ENCODE measurements around the gene CENPU. TPM values are rescaled to one million over a fixed set of nuclear protein-coding genes. Genes with fewer than 3 reads are reported as not detected.
"Not testable (repeated sequence)": the region's sequence is repeated elsewhere in the genome, so short reads cannot be mapped to it uniquely, and the experiment has no call there.

Gene CENPU
- total RNA-seq, 1 donor from 2014 or later: 28.2 TPM

DNA sequence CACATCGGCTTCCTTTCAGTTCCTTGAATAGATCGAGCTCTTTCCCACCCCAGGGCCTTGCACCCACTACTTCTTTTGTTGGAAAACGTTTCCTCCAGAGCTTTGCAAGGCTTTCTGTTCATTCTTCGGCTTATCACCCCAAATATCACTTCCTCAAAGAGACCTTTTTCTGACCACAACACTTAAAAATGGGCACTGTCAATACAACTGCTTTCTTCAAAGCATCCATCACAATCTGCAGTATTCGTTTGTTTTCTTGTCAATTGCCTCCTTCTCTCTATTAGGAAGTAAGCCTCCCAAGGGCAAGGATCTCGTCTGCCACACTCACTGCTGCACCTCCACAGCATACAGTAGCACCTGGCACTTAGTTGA is 17.7 kb upstream of the CENPU start:
- DNase-seq: no peak

DNA sequence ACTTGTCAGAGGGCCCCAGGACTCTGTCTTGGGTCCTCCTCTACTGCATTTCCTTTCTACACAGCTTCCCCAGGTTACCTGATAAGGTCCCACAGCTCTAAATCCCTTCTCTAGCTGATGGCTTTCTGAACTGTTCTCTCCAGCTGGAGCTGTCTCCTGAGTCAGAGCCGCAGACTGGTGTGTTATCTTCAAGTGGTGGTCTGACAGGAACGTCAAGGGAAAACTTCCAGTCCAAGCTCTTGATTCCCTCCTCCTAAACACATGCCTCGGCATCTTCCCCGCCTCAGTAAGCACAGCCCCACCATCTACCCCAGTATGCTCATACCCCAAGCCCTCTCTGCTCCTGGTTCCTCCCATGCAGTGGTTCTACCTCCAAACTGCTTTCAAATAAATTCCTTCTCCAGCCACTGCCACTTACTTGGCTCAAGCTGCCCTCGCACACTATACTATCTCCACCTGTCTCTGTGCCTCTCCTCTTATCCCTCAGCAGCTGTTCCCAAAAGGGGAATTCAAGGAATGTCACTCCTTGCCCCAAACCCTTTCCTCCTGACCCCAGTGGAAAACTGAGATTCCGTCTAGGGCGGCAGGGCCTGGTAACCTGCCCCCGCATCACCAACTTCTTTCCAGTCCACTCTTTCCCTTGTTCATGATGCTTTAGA is 17.2 kb upstream of the CENPU start:
- DNase-seq: peak; percentile 64

DNA sequence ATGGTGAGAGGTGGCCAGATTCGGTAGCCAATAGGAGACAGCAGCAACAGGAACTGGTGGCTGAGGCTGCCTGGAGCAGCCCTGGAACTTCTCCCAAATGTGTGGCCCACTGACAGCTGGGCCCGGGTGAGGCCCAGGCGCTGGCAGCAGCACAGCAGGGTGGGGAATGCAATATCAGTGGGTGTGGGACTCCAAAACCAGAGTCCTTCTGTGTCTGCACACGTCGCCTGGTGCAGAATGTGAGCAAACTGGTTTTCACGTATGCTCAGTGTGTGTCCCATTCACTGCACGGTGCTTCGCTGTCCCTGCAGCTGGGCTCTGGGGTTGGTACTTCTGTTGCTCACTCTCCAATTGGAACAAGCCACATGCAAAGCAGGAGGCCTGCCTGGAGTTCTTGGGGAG is 14.4 kb upstream of the CENPU start:
- peak; percentile 93 for DNase-seq

DNA sequence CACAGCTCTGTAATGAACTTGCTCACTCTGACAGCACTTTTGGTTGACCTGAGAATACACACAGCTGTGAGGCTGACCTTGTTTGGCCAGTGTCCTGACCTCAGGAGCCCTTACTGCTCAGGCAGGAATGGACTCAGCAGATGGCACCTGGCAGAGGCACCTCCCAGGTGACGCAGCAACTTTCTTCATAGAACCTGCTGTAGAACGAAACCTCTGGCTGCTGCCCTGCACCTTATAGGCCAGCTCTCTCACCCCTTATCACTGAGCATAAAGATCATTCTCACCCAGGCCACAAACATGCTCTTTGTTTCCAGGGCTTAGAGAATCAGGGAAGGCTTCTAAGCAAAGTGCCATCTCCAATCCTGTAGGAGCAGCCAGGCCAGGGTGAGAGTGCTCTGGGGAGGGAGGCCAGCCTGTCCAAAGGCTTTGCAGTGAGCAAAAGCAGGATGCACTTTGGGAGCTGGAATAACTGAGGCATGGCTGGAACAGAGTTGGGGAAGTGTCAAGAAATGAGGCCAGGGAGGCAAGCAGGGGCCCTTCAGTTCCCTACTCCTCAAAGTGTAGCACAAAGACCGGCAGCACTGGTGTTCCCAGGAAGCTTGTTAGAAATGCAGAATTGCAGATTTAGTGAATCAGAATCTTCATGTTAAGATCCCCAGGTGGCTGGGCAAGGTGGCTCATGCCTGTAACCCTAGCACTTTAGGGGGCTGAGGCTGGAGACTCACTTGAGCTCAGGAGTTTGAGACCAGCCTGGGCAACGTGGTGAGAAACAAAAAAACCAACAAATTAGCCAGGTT is 13.3 kb upstream of the CENPU start:
- DNase-seq: no peak

DNA sequence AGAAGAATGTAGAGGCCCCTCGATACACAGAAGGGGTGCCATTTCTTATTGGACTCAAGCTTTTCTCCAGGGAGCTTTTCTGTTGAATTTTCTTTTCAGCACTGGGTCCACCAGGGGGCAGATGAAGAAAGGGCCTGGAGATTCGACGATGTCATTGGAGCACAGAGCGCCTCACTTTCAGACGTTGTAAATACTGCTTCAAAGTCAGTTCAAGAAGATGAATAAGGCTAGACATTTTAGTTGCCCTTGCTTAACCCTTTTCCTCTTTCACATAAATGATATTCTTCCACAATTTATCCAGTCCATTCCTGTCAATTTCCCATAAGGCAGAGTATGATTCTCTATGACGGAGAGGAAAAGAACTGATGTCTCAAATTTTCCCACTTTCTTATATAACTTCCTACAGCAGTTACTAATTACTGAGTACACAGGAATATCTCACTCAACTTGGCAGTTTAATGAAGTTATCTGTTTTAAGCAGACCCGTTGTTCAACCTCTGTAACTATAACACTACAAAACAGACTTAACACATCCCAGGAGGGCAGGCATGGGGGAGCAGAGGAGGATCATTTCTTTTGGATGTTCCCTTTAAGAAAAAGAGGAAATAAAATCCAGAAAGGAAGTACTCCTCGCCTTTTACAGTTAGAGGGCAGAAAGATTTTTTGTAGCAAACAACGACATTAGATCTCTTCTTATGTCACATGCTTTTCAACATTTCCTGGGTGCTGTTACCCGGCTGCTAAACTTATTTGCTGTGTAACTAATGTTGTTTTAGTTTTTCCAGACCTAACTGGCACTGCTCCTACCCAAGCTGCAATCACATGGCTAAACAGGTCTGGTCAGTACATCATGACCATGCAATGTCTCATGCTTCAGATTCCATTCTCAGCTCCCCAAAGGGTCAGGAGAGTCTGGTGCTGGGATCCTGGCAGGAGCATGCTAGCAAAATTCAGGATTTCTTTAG is 12.2 kb upstream of the CENPU start:
- DNase-seq: peak; percentile 91

DNA sequence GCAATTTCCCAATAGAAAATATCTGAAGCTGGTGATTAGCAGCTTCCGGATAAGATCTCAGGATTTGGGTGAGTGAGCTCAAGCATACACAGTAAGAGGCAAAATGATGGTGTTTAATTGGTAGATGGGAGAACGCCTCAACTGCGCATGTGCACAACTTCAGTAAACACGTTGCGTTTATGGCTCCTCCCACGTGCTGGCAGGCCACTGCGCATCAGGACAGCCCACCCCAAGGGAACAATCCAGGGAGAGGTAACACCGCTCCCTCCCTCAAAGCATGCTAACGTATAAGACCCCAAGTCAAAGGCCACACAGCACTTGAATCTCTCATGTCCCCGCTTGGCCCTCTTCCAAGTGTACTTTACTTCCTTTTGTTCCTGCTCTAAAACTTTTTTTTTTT is 10.3 kb upstream of the CENPU start:
- DNase-seq: no peak

DNA sequence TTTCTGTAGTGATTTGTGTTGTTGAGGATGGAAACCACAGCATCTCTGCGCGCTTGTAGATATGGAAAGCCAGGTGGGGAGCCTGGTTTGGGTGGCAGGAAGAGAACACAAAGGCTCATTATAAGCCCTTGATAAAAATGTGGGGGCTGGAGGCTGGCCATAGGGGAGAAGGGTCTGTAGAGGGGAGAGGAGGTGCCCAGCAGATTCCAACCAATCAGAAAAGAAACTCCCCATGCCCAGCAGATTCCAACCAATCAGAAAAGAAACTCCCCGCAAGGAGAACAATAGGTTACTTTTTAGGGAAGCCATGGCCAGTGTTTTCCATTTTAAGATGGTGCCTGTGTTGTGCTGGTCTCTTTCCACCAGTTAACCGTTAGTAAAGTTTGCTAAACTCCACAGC is 9.8 kb upstream of the CENPU start:
- DNase-seq: no peak

DNA sequence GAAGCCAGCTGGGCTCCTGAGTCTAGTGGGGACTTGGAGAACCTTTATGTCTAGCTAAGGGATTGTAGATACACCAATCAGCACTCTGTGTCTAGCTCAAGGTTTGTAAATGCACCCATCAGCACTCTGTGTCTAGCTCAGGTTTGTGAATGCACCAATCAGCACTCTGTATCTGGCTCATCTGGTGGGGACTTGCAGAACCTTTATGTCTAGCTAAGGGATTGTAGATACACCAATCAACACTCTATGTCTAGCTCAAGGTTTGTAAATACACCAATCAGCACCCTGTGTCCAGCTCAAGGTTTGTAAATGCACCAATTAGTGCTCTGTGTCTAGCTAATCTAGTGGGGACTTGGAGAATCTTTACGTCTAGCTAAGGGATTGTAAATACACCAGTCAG is 7.8 kb upstream of the CENPU start:
- DNase-seq: not testable (repeated sequence)

DNA sequence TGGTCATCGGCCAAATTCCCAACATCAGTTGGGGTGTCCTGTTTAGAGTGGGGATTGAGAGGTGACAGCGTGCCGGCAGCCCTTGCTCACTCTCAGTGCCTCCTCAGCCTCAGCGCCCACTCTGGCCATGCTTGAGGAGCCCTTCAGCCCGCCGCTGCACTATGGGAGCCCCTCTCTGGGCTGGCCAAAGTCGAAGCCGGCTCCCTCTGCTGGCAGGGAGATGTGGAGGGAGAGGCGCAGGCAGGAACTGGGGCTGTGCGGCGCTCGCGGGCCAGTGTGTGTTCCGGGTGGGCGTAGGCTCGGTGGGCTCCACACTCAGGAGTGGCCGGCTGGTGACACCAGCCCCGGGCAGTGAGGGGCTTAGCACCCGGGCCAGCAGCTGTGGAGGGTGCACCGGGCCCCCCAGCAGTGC is 7.1 kb upstream of the CENPU start:
- no peak for DNase-seq

DNA sequence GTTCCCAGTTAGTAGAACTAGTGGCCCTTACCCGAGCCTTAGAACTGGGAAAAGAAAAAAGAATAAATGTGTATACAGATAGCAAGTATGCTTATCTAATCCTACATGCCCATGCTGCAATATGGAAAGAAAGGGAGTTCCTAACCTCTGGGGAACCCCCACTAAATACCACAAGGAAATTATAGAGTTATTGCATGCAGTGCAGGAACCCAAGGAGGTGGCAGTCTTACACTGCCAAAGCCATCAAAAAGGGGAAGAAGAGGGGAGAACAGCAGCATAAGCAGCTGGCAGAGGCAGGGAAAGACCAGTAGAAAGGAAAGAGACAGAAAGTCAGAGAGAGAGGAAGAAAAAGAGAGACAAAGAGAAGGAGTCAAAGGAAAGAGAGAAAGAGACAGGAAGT is 5.7 kb upstream of the CENPU start:
- not testable (repeated sequence) for DNase-seq

DNA sequence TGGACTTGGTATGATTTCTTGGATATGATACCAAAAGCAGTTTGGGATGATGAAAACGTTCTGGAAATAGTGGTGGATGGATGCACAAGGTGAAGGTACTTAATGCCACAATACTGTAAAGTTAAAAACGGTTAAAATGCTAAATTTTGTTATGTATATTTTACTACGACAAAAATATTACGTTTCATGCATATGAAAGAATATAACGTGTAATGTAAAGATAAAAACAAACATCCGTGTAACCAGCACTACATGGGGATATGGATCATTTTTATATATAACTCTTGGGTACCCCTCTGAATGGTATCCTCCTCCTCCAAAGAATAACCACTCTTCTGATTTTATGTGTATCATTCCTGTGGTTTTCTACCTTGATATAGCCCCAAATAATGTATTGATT is 862 bp upstream of the CENPU start:
- DNase-seq: no peak

DNA sequence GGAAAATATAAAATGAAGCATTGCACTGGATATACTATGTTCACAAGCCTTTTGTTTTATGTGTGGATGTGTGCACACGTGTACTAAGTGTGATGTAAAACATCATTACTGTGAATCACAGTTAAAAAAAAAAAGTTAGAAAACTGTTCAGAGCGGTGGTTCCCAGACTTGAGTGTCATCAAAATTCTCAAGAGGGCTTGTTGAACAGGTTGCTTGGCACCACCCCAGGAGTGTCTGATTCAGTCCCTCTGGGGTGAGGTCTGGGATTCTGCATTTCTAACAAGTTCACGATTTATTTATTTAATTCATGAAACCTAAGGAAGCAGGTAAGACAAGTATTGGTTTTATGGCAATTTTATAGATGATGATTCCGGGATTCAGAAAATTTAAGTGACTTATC is 1.8 kb downstream of the CENPU start:
- no peak for DNase-seq

DNA sequence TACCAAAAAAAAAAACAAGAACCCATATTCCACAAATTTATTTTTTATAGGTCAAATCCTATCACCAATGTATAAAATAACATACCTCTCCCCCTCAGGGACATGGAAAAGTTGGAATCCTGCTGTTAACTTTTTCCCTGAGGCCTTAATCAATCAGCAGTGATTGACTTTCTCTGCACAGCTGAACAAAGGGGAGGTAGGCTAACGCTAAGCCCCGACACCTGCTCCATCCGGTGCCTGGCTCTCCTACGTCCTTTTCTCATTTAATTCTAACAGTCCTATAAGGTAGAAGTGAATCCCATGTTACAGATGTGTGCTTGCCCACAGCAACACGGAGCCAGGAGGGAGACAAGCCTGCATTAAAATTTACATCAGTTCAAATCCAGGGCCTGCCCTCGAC is 2.8 kb downstream of the CENPU start:
- no peak for DNase-seq

DNA sequence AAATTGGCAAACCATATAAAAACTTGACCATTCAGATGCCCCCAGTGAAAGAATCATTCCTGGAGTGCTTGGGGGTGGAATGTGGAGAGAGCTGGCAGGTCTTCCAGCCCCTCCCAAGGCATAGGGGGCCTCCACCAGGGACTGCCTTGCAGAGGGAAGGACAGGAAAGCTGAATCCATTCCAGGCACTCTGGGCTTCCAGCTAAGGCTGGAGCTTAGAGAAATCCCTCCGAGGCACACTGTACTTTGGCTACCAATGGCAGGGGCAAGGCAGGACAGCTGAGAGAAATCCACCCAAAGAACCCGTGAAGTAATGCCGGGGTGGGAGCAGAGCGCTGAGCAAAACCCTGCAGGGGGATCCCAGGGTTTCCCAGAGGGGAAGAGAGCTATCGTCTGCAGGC is 4.0 kb downstream of the CENPU start:
- peak; percentile 46 for DNase-seq

DNA sequence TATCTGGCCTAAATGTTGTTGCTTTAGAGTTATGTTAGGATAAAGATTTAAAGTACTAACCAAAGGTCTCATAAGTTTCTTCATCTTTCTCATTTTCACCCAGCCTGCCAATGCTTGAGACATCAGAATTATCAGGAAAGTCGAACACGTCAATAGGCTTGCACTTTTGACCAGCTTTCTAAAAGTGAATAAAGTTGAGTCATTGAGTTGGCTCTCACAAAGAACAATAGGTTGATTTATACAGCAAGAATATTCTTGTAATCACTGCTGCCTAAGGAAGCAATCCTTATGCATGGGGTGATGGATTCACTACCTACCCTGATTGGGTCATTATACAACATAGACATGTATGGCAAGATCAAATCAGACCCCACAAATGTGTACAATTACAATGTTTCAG is 5.0 kb downstream of the CENPU start:
- no peak for DNase-seq

DNA sequence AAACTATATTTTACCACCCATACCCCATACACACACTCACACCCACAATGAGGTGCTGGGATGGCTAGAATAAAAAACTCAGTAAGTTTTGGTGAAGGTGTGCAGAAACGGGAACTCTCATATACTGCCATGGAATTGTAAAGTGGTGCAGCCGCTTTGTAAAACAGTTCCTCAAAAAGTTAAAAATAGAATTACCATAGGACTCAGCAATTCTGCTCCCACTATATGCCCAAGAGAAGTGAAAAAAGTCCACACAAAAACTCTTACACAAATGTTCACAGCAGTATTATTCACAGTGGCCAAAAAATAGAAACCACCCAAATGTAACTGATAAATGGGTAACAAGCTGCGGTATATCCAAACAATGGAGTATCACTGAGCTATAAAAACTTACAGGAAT is 6.5 kb downstream of the CENPU start:
- DNase-seq: no peak

DNA sequence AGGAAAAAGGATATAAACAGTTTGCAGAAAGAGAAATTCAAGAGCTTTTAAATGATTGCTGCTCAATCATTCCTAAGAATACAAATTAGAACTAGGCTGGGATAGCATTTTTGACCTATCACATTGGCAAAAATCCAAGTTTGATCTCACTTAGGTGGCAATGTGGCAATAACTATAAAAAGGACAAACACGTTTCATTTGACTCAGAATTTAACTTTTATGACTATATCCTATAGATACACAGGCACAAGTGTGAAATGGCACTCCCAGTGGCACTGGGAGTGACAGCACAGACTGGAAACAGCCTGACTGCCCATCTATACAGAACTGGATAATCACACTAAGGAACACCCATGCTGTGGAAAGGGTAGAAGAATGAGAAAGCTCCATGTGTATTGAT is 11.1 kb downstream of the CENPU start:
- DNase-seq: no peak

DNA sequence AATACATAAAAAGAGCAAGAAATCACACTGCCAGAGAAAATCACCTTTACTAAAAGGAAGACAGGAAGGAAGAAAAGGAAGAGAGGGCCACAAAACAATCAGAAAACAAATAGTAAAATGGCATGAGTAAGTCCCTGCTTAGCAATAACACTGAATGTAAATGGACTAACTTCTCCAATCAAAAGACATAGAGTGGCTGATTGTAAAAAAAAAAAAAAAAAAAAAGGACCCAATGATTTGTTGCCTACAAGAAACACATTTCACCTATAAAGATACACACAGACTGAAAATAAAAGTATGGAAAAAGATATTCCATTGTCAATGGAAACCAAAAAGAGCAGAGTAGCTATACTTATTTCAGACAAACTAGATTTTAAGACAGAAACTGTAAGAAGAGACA is 12.6 kb downstream of the CENPU start:
- DNase-seq: no peak

DNA sequence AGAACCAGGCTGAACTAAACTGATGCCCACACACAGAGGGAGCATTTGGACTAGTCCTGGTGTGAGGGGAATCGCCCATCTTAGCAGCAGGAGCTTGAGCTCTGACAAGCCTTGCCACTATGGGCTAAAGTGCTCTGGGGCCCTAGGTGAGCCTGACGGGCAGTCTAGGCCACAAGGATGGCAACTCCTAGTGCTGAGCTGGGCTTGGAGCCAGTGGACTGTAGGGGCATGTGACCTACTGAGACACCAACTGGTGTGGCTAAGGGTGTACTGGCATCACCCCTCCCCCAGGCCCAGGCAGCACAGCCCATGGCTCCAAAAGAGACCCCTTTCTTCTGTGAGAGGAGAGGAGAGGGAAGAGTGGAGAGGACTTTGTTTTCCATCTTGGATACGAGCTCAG is 14.5 kb downstream of the CENPU start:
- no peak for DNase-seq

DNA sequence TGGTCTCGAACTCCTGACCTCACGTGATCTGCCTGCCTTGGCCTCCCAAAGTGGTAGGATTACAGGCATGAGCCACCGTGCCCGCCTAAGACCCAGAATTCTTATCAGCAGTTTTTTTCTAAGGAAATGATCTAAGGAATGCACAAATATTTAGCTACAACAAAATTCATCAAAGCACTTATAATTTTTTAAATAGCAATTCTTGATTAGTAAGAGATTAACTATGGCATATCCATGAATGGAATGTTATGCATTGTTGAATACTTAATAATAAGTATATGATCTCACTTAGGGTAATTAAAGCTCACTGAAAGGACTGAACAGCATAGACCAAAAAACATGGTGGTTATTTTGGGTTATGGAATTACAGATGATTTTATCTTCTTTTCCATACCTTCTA is 18.4 kb downstream of the CENPU start:
- DNase-seq: no peak

DNA sequence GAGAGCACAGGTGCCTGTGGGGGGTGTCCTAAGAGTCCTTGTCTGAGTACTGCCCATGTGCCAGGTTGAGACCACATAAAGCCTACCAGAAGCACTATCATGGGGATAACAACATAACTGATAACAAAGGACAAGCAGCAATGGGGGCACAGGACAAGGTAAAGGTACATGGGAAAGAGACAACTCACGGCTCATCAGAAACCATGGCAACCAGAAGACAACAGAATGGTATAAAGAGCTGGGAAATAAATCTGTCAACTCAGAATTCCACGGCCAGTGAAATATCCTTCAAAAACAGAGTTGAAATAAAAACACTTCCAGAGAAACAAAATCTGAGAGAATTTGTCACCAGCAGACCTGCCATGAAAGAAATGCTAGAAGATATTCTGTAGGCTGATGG is 20.0 kb downstream of the CENPU start:
- no peak for DNase-seq

DNA sequence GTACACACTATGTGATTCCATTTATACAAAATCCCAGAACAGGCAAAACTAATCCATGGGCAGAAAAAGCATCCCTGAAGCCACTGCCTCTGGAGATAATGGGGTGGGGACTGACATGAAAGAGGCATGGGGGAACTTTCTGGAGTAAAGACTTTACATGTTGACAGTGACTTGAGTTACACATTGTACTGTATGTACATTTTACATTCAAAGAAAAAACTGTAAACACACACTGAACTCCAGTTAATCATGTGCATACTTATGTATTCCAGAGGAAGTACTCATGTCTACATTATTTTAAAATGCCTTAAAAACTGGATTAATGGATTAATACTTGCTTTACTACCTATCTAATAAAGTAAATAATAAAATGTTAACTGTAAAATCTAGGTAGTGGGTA is 21.6 kb downstream of the CENPU start:
- DNase-seq: no peak

DNA sequence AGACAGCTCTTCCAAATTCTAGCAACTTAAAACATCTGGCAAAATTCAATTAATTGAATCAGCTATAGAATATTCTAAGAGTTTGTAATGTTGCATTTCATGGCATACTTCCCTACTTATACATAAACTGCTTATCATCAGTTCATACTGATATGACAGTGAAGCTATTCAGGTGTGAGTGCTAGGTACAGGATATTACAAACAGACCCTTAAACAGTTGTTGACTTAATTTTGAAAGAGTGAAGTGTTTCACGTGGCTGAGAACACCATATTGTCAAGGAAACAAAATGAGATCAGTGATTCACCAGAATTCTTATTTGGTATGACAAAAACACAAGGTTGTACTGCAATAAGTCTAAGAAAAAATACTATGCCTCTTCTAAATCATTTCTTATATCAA is 27.4 kb downstream of the CENPU start:
- DNase-seq: no peak

Data from tongue (tissue), 2 donors.